ENCODE results near the gene SERINC5. TPM values are rescaled to one million over a fixed set of nuclear protein-coding genes. Genes with fewer than 3 reads are reported as not detected.
A peak's percentile ranks its signal among the peaks of the same experiment; 100 is the strongest.
"Not testable (repeated sequence)": the region's sequence is repeated elsewhere in the genome, so short reads cannot be mapped to it uniquely, and the experiment has no call there.

SERINC5 gene
- 10 to 100 TPM in 1 of 3 donors, 1 to 10 TPM in 2; 3.4 to 18.7 (median 4.9) TPM for polyA plus RNA-seq

- whole genome bisulfite sequencing, 3 donors = 0 to 1% (median 0%) methylated on average over 45 to 87 of the region's 87 CpGs
- peak within 1 kb of the TSS; percentile 94 for H3K27ac ChIP-seq (ENCODE audit: low read depth, low read length)
Measured at GRCh38 chr5:80255811-80256712, at the start of gene SERINC5. Gene SERINC5, minus strand, starts transcription at chr5:80256048. Its CDS starts 126 bp downstream, at chr5:80255922.

GRCh38 chr5:80302636-80303035 lies 46.8 kb upstream of the SERINC5 start:
- no peak overlapping the region for H3K27ac ChIP-seq (ENCODE audit: low read depth, low read length)
- 94 to 97% (median 96%) methylated on average over 11 of the region's 11 CpGs for WGBS, 3 donors

- 96 to 97% methylated on average over 5 to 21 of the region's 34 CpGs; no CpG with 5 or more reads in 1 of the 3 donors for WGBS, 3 donors
- not testable (repeated sequence) for H3K27ac ChIP-seq (ENCODE audit: low read depth, low read length)
Measured at GRCh38 chr5:80301342-80301741, 45.5 kb upstream of the SERINC5 start.

GRCh38 chr5:80300796-80301195 lies 44.9 kb upstream of the SERINC5 start:
- 85 to 96% (median 94%) methylated on average over 9 to 18 of the region's 27 CpGs for WGBS, 3 donors
- not testable (repeated sequence) for H3K27ac ChIP-seq (ENCODE audit: low read depth, low read length)

GRCh38 chr5:80300125-80300524 lies 44.3 kb upstream of the SERINC5 start:
- H3K27ac ChIP-seq (ENCODE audit: low read depth, low read length) = no peak overlapping the region

GRCh38 chr5:80299601-80300000 lies 43.8 kb upstream of the SERINC5 start:
- WGBS, 3 donors = 86 to 94% (median 94%) methylated on average over 8 of the region's 8 CpGs
- H3K27ac ChIP-seq (ENCODE audit: low read depth, low read length) = no peak overlapping the region

More at GRCh38 chr5:80300125-80300524, 44.3 kb upstream of the SERINC5 start:
- WGBS, 3 donors = 83 to 98% (median 88%) methylated on average over 8 of the region's 8 CpGs

- 60 to 72% (median 66%) methylated on average over 4 to 6 of the region's 6 CpGs for WGBS, 3 donors
- H3K27ac ChIP-seq (ENCODE audit: low read depth, low read length) = no peak overlapping the region
Measured at GRCh38 chr5:80296121-80296520, 40.3 kb upstream of the SERINC5 start.

GRCh38 chr5:80291761-80292160 lies 35.9 kb upstream of the SERINC5 start:
- 84 to 90% (median 89%) methylated on average over 8 of the region's 8 CpGs for WGBS, 3 donors
- H3K27ac ChIP-seq (ENCODE audit: low read depth, low read length) = no peak overlapping the region

GRCh38 chr5:80289320-80289719 lies 33.5 kb upstream of the SERINC5 start:
- WGBS, 3 donors = 96 to 100% (median 96%) methylated on average over 2 of the region's 2 CpGs
- no peak overlapping the region for H3K27ac ChIP-seq (ENCODE audit: low read depth, low read length)

- no peak overlapping the region for H3K27ac ChIP-seq (ENCODE audit: low read depth, low read length)
- WGBS, 3 donors = 88 to 91% (median 90%) methylated on average over 2 of the region's 2 CpGs
Measured at GRCh38 chr5:80288177-80288576, 32.3 kb upstream of the SERINC5 start.

GRCh38 chr5:80284720-80285119 lies 28.9 kb upstream of the SERINC5 start:
- H3K27ac ChIP-seq (ENCODE audit: low read depth, low read length) = no peak overlapping the region
- WGBS, 3 donors = 42 to 82% (median 53%) methylated on average over 2 of the region's 2 CpGs

GRCh38 chr5:80283360-80283759 lies 27.5 kb upstream of the SERINC5 start:
- no peak overlapping the region for H3K27ac ChIP-seq (ENCODE audit: low read depth, low read length)
- 62 to 100% (median 71%) methylated on average over 1 of the region's 1 CpG for WGBS, 3 donors

- H3K27ac ChIP-seq (ENCODE audit: low read depth, low read length) = no peak overlapping the region
Measured at GRCh38 chr5:80282054-80282453, 26.2 kb upstream of the SERINC5 start.

GRCh38 chr5:80277191-80277590 lies 21.3 kb upstream of the SERINC5 start:
- WGBS, 3 donors = 54 to 63% (median 55%) methylated on average over 2 of the region's 2 CpGs
- no peak overlapping the region for H3K27ac ChIP-seq (ENCODE audit: low read depth, low read length)

More at GRCh38 chr5:80282054-80282453, 26.2 kb upstream of the SERINC5 start:
- 60 to 69% (median 64%) methylated on average over 3 of the region's 3 CpGs for WGBS, 3 donors

- H3K27ac ChIP-seq (ENCODE audit: low read depth, low read length) = no peak overlapping the region
Measured at GRCh38 chr5:80276186-80276585, 20.3 kb upstream of the SERINC5 start.

GRCh38 chr5:80275347-80275746 lies 19.5 kb upstream of the SERINC5 start:
- WGBS, 3 donors = 85 to 92% (median 91%) methylated on average over 2 of the region's 2 CpGs
- H3K27ac ChIP-seq (ENCODE audit: low read depth, low read length) = no peak overlapping the region

GRCh38 chr5:80270543-80270942 lies 14.7 kb upstream of the SERINC5 start:
- WGBS, 3 donors = 87 to 92% (median 91%) methylated on average over 2 of the region's 2 CpGs
- not testable (repeated sequence) for H3K27ac ChIP-seq (ENCODE audit: low read depth, low read length)

- WGBS, 3 donors = 78 to 93% (median 84%) methylated on average over 8 of the region's 8 CpGs
- H3K27ac ChIP-seq (ENCODE audit: low read depth, low read length) = no peak overlapping the region
Measured at GRCh38 chr5:80269991-80270438, 14.2 kb upstream of the SERINC5 start.

- 51 to 66% (median 55%) methylated on average over 5 of the region's 5 CpGs for WGBS, 3 donors
- H3K27ac ChIP-seq (ENCODE audit: low read depth, low read length) = no peak overlapping the region
Measured at GRCh38 chr5:80268916-80269315, 13.1 kb upstream of the SERINC5 start.

GRCh38 chr5:80266566-80266965 lies 10.7 kb upstream of the SERINC5 start:
- no peak overlapping the region for H3K27ac ChIP-seq (ENCODE audit: low read depth, low read length)
- WGBS, 3 donors = 67 to 79% (median 75%) methylated on average over 2 of the region's 2 CpGs
